Activated CD8-positive, alpha-beta memory T cell treated with anti-CD3 and anti-CD28 coated beads for 24 hours (primary cell): ENCODE data around the gene KIAA1755.

Experiments
- DNase-seq: peaks from one replicate; pipeline ENCODE4 v3.0.0-alpha.2; 2020

The KIAA1755 gene

DNA sequence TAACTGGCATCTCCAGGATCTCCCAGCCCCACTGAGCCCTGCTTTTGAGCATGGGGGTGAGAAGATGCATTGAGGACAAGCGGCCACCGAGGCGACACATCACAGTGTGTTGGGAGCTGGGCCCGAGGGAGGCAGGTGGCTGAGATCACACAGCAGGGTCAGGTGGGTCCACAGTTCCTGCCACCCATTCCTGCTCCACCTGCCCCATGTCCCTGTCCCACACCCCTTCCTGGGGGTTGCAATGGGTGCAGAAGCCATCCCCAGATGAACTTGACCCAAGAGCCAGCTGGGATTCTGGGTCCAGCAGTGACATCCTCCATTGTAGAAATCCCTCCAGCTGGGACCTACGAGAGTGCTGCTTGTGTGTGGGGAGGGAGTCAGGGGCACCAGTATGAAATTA, 96.5 kb downstream of the KIAA1755 start:
- DNase-seq, result no peak

DNA sequence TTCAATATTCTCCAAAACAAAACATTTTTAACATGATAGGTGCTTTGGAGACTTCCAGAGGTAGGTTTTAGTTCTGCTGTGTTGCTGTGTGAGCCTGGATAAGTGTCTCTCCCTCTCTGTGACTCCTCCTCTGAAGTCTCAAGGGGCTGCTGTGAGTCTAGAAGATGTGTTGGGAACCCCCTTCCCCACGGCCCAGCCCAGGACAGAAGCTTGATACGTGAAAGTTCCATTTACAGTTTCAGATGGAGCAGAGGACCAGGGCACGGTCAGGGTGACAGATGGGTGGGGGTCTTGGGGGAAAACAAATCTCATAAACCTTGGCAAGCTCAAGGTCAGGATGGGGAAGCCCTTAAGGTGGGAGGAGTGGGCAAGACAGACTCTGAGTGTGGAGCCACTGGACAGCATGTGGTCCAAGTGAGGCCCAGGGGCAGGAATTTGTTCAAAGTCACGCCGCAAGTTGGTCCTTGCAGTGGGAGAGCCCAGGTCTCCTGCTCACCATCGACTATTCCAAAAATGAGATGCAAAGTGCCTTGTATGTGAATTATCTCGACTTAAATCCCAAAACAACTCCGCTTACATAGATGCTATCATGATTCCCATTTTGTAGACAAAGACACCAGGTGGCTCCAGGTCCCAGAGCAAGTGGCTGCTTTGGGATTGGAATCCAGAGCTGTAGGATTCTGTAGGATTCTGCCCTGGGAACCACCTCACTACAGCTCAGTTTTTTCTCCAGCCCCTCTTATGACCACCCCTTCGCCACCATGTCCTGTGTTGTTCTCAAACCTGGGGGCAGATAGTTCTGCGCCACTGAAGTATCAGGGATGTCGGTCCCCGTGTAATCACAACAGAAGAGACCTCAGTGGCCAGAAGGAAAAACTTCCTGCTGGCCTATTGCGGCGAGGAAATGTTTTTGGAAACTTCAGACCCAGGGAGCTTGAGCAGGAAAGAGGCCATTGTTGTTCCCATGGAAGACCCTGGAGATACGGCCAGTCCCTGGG, 97.4 kb downstream of the KIAA1755 start:
- no peak for DNase-seq

DNA sequence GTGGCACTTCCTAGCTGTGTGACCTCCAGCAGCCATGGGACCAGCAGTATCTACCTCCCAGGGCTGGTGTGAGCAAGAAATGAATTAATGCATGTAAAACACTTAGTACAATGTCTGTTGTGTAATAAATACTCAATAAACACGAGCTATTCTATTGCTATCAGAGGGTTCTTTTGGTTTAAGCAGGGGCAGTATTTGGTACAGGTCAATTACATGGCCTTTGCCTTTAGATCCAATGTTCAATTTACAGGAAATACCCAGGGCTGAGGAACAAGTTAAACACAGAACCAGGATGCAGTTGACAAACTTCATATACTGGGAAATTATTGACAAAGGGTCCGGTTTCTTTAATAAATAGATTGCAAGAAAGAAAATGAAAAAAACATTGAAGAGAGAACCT, 98.4 kb downstream of the KIAA1755 start:
- no peak for DNase-seq

DNA sequence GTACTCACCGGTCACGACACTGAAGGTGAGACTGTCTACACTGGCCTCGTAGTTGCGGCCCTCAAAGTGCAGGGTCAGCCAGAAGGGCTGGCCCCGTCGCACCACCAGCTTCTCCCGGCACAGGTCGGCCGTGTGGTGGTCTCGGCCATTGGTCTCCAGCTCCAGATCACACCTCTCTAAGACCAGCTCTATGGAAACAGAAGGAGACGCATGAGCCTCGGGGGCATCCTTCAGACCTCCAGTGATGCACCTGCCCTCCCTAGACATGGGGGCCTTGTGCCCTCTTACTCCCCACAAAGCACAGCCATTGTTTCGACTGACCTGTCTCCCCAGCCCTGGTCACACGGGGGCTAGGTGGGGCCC, 99.1 kb downstream of the KIAA1755 start:
- DNase-seq, result no peak
